ENCODE data around the gene PPP1R7. TPM values are rescaled to one million over a fixed set of nuclear protein-coding genes. Genes with fewer than 3 reads are reported as not detected.

PPP1R7 gene
- polyA plus RNA-seq, 1 donor from 2014 or later: 59.3 TPM

- no peak overlapping the region for H2AFZ ChIP-seq (ENCODE audit: low read depth, low read length)
- no peak overlapping the region for H3K27ac ChIP-seq (ENCODE audit: low read length)
- H3K36me3 ChIP-seq (ENCODE audit: insufficient read depth, low read length): no peaks in the 10 kb centered on the region
- no peaks in the 10 kb centered on the region for H3K9me3 ChIP-seq (ENCODE audit: low read length)
- no peaks in the 10 kb centered on the region for H3K9me2 ChIP-seq (ENCODE audit: insufficient read depth, low read length)
- H3K4me2 ChIP-seq (ENCODE audit: low read length): no peak overlapping the region
- TF ChIP-seq REST (IDR thresholded peaks at IDR 0.05; ENCODE audit: borderline replicate concordance): no peak
- no peak for TF ChIP-seq POLR2AphosphoS5 (IDR thresholded peaks at IDR 0.05)
- no peak for TF ChIP-seq MXI1 (conservative IDR thresholded peaks at IDR 0.05; ENCODE audit: poor library complexity, severe bottlenecking)
- no peak for TF ChIP-seq RAD21 (conservative IDR thresholded peaks at IDR 0.05)
- TF ChIP-seq CTCF (IDR thresholded peaks at IDR 0.05; ENCODE audit: poor library complexity, severe bottlenecking): no peak
- TF ChIP-seq SMC3 (conservative IDR thresholded peaks at IDR 0.05; ENCODE audit: poor library complexity): no peak
- TF ChIP-seq EP300 (conservative IDR thresholded peaks at IDR 0.05; ENCODE audit: poor library complexity, severe bottlenecking): no peak
- no peak for TF ChIP-seq TAF1 (IDR thresholded peaks at IDR 0.05; ENCODE audit: low read depth)
- no peak for TF ChIP-seq EZH2 (IDR thresholded peaks at IDR 0.05; ENCODE audit: borderline replicate concordance, insufficient read depth, low read length, poor library complexity, severe bottlenecking)
- no peaks in the 10 kb centered on the region for H4K20me1 ChIP-seq (ENCODE audit: insufficient read depth)
- no peaks in the 10 kb centered on the region for H3F3A ChIP-seq (ENCODE audit: insufficient read depth, low read length, poor library complexity, severe bottlenecking)
- no peak overlapping the region for H3K4me3 ChIP-seq (ENCODE audit: low read length)
- no peaks in the 10 kb centered on the region for H3K27me3 ChIP-seq (ENCODE audit: insufficient read depth, low read depth, low read length)
- no peaks in the 10 kb centered on the region for H3K79me2 ChIP-seq (replicated peaks; ENCODE audit: insufficient read depth, low read length)
- H3K9ac ChIP-seq (ENCODE audit: low read length): no peak overlapping the region
Observed at GRCh38 chr2:241191081-241191480, 40.8 kb downstream of the PPP1R7 start.

- Histone ChIP-seq H3K36me3 (ENCODE audit: insufficient read depth, low read length) (no peaks in the 10 kb centered on the region), H3K27me3 (ENCODE audit: insufficient read depth, low read depth, low read length) (no peaks in the 10 kb centered on the region), H4K20me1 (ENCODE audit: insufficient read depth) (no peaks in the 10 kb centered on the region), H3K4me3 (ENCODE audit: low read length) (no peak overlapping the region), H3K4me2 (ENCODE audit: low read length) (no peak overlapping the region), H3K9me2 (ENCODE audit: insufficient read depth, low read length) (no peaks in the 10 kb centered on the region), H2AFZ (ENCODE audit: low read depth, low read length) (no peak overlapping the region), H3F3A (ENCODE audit: insufficient read depth, low read length, poor library complexity, severe bottlenecking) (no peaks in the 10 kb centered on the region), H3K9me3 (ENCODE audit: low read length) (no peaks in the 10 kb centered on the region), H3K27ac (ENCODE audit: low read length) (no peak overlapping the region), H3K79me2 (replicated peaks; ENCODE audit: insufficient read depth, low read length) (no peaks in the 10 kb centered on the region), H3K9ac (ENCODE audit: low read length) (no peak overlapping the region)
- TF ChIP-seq REST (IDR thresholded peaks at IDR 0.05; ENCODE audit: borderline replicate concordance) (no peak), RAD21 (conservative IDR thresholded peaks at IDR 0.05) (no peak), POLR2AphosphoS5 (IDR thresholded peaks at IDR 0.05) (no peak), EP300 (conservative IDR thresholded peaks at IDR 0.05; ENCODE audit: poor library complexity, severe bottlenecking) (no peak), CTCF (IDR thresholded peaks at IDR 0.05; ENCODE audit: poor library complexity, severe bottlenecking) (no peak), EZH2 (IDR thresholded peaks at IDR 0.05; ENCODE audit: borderline replicate concordance, insufficient read depth, low read length, poor library complexity, severe bottlenecking) (no peak), MXI1 (conservative IDR thresholded peaks at IDR 0.05; ENCODE audit: poor library complexity, severe bottlenecking) (no peak), SMC3 (conservative IDR thresholded peaks at IDR 0.05; ENCODE audit: poor library complexity) (no peak), TAF1 (IDR thresholded peaks at IDR 0.05; ENCODE audit: low read depth) (no peak)
Observed at GRCh38 chr2:241193271-241193670, 43.0 kb downstream of the PPP1R7 start.

All from neural cell (in vitro differentiated cells).